ENCODE data around the gene UBE2O. TPM values are rescaled to one million over a fixed set of nuclear protein-coding genes. Genes with fewer than 3 reads are reported as not detected.
A peak's percentile ranks its signal among the peaks of the same experiment; 100 is the strongest.

Gene UBE2O
- total RNA-seq, 1 experiment from 2014 or later = 68.9 TPM

- TF ChIP-seq ZNF532 (CRISPR knock-in tag; IDR thresholded peaks at IDR 0.05; ENCODE audit: borderline replicate concordance) (no peak), ATF1 (CRISPR knock-in tag; IDR thresholded peaks at IDR 0.05) (no peak)
Observed at GRCh38 chr17:76379275-76379641, 73.7 kb downstream of the UBE2O start (continued).

- no peak for TF ChIP-seq SOX15 (CRISPR knock-in tag; IDR thresholded peaks at IDR 0.05)
- no peak for TF ChIP-seq SMAD3 (CRISPR knock-in tag; IDR thresholded peaks at IDR 0.05; ENCODE audit: borderline replicate concordance)
- no peak for TF ChIP-seq ZMAT4 (CRISPR knock-in tag; IDR thresholded peaks at IDR 0.05)
- ChIA-PET POLR2A (no interaction called here), CTCF (interaction anchor here (1.1 to 1.9 kb wide), 4 partner anchors 8 to 18 kb away, joined by 3 to 8 read pairs (median 4); no protein-coding TSS in a partner anchor)
- Mint-ChIP-seq H3K27ac (no peak overlapping the region), H3K9me3 (peaks cover 5% of the 10 kb centered on the region), H3K36me3 (no peaks in the 10 kb centered on the region), H3K4me3 (no peak overlapping the region), H3K27me3 (ENCODE audit: low read depth) (peaks cover 21% of the 10 kb centered on the region), H3K4me1 (0 out of 2 replicates have a peak, but pooled peaks cover 5% of the 10 kb centered on the region)
- ATAC-seq = no peak
- DNase-seq (ENCODE audit: low spot score) = no peak
Observed at GRCh38 chr17:76378548-76379274, 74.2 kb downstream of the UBE2O start.

GRCh38 chr17:76376318-76377133, 76.4 kb downstream of the UBE2O start:
- ATAC-seq (no peak), DNase-seq (ENCODE audit: low spot score) (no peak)
- H3K4me1 Mint-ChIP-seq = no peaks in the 10 kb centered on the region
- ChIA-PET POLR2A (no interaction called here), CTCF (interaction anchor here (1.1 to 2.4 kb wide), 4 partner anchors 9 to 24 kb away, joined by 3 to 15 read pairs (median 8); no protein-coding TSS in a partner anchor)
- TF ChIP-seq RELA (CRISPR knock-in tag; IDR thresholded peaks at IDR 0.05; ENCODE audit: borderline replicate concordance) (no peak), GABPB1 (CRISPR knock-in tag; IDR thresholded peaks at IDR 0.05) (peak; percentile 79)
- peaks cover 5% of the 10 kb centered on the region for H3K9me3 Mint-ChIP-seq
- no peak overlapping the region for H3K27ac Mint-ChIP-seq
- no peak overlapping the region for H3K4me3 Mint-ChIP-seq
- H3K27me3 Mint-ChIP-seq (ENCODE audit: low read depth) = peaks cover 9% of the 10 kb centered on the region
- no peaks in the 10 kb centered on the region for H3K36me3 Mint-ChIP-seq

- CTCF ChIA-PET = interaction anchor here (0.8 to 4.3 kb wide), 5 partner anchors 10 to 92 kb away, joined by 5 to 34 read pairs (median 20); partner anchors contain the start of gene SPHK1
- TF ChIP-seq ZNF281 (CRISPR knock-in tag; IDR thresholded peaks at IDR 0.05) (no peak), ZNF671 (CRISPR knock-in tag; IDR thresholded peaks at IDR 0.05) (no peak), NR2C2 (CRISPR knock-in tag; IDR thresholded peaks at IDR 0.05) (no peak), ATF1 (CRISPR knock-in tag; IDR thresholded peaks at IDR 0.05) (no peak), JAZF1 (CRISPR knock-in tag; IDR thresholded peaks at IDR 0.05) (no peak), ZBTB43 (CRISPR knock-in tag; IDR thresholded peaks at IDR 0.05) (no peak)
- TF ChIP-seq, protein P1, sequence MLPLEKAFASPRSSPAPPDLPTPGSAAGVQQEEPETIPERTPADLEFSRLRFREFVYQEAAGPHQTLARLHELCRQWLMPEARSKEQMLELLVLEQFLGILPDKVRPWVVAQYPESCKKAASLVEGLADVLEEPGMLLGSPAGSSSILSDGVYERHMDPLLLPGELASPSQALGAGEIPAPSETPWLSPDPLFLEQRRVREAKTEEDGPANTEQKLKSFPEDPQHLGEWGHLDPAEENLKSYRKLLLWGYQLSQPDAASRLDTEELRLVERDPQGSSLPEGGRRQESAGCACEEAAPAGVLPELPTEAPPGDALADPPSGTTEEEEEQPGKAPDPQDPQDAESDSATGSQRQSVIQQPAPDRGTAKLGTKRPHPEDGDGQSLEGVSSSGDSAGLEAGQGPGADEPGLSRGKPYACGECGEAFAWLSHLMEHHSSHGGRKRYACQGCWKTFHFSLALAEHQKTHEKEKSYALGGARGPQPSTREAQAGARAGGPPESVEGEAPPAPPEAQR (CRISPR knock-in tag; IDR thresholded peaks at IDR 0.05) = no peak
Observed at GRCh38 chr17:76371656-76372628, 81.0 kb downstream of the UBE2O start.

More at GRCh38 chr17:76371656-76372628, 81.0 kb downstream of the UBE2O start:
- Mint-ChIP-seq H3K36me3 (no peaks in the 10 kb centered on the region), H3K27me3 (ENCODE audit: low read depth) (no peaks in the 10 kb centered on the region; the same call in 1 of the 2 replicates), H3K4me3 (no peak overlapping the region), H3K27ac (no peak overlapping the region), H3K4me1 (peaks cover 8% of the 10 kb centered on the region), H3K9me3 (no peaks in the 10 kb centered on the region)
- no peak for ATAC-seq
- no peak for DNase-seq (ENCODE audit: low spot score)
- POLR2A ChIA-PET = interaction anchor here (0.6 kb wide), 3 partner anchors 17 to 1770 kb away, joined by 3 to 6 read pairs (median 3); no protein-coding TSS in a partner anchor
